ENCODE results near the gene FANCG. TPM values are rescaled to one million over a fixed set of nuclear protein-coding genes. Genes with fewer than 3 reads are reported as not detected.

FANCG gene
- total and polyA plus RNA-seq, 7 donors: 1.6 to 6.0 (median 4.2) TPM

DNA sequence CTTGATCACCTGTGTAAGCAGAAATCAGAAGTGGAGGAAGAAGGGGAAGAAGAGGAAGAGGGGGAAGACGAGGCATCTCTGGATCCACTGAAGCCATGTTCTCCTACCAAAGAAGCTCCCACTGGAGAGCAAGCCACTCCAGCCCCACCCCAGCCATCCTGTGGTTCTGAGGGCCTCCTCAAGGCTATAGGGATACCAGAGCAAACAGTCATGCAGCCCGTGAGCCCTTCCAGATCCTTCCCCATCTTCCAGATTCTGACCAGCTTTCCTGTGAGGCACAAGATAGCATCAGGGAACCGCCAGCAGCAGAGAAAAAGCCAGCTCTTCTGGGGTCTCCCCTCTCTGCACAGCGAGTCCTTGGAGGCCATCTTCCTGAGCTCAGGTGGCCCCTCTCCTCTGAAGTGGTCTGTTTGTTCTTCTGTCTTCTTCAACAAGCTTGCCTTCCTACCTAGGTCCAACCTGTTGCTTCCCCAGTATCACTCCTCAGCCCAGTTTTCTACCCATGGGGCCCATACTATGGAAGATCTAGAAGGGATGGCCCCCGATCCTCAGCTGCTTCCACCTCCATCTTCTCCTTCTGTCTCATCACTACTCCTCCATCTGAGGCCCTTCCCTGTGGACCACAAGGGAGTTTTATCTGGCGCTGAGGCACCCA lies 36.7 kb downstream of the FANCG start:
- TF ChIP-seq, protein P1, sequence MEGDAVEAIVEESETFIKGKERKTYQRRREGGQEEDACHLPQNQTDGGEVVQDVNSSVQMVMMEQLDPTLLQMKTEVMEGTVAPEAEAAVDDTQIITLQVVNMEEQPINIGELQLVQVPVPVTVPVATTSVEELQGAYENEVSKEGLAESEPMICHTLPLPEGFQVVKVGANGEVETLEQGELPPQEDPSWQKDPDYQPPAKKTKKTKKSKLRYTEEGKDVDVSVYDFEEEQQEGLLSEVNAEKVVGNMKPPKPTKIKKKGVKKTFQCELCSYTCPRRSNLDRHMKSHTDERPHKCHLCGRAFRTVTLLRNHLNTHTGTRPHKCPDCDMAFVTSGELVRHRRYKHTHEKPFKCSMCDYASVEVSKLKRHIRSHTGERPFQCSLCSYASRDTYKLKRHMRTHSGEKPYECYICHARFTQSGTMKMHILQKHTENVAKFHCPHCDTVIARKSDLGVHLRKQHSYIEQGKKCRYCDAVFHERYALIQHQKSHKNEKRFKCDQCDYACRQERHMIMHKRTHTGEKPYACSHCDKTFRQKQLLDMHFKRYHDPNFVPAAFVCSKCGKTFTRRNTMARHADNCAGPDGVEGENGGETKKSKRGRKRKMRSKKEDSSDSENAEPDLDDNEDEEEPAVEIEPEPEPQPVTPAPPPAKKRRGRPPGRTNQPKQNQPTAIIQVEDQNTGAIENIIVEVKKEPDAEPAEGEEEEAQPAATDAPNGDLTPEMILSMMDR (IDR thresholded peaks at IDR 0.05): no peak

DNA sequence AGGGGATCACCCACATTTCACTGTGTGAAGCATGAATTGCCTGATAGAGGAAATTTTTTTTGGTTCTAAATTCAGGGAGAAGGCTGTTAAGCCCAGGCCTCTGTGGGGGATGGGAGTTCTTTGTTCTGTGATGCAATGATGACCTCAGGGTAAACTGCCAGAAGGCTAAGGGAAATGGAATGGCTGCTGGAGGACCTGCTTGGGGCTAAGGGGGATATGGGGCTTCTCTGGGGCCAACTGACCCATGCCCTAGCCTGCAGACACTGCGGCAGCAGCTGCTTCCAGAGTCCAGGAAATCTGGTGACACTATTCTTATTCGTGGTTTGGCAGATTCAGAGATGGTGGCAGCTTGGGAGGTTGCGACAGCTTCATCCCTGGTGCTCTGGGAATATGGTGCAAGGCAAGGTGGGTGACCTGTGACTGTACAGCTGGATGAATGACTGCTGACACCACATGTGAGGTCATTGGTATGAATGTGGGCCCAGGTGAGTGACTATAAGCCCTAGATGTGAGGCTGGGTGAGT lies 37.6 kb downstream of the FANCG start:
- peak in 1 of 2 donors; percentile 30 for DNase-seq
- H3K4me3 ChIP-seq: no peak overlapping the region
- intact Hi-C loops (cut with DNase I): no loop called here
- ATAC-seq: peak; percentile 52 to 85 (median 68)
- H3K36me3 ChIP-seq (ENCODE audit: insufficient read depth in 1 of 2, low read depth in 1 of 2): peaks cover 7 to 90% of the 10 kb centered on the region in 2 donors
- no peaks in the 10 kb centered on the region for H3K27me3 ChIP-seq (ENCODE audit: insufficient read depth in 3 of 3, low read length in 2 of 3)
- WGBS, 3 donors: 79 to 95% (median 86%) methylated on average over 3 of the region's 3 CpGs
- no peak overlapping the region for H3K27ac ChIP-seq
- H3K4me1 ChIP-seq: no peaks in the 10 kb centered on the region
- H3K9me3 ChIP-seq: no peaks in the 10 kb centered on the region
- TF ChIP-seq, protein P1 (IDR thresholded peaks at IDR 0.05): no peak

More for the DNA sequence above, 36.7 kb downstream of the FANCG start:
- ATAC-seq: no peak
- Histone ChIP-seq H3K9me3 (no peaks in the 10 kb centered on the region), H3K4me3 (no peak overlapping the region), H3K4me1 (no peaks in the 10 kb centered on the region), H3K27ac (no peak overlapping the region), H3K36me3 (ENCODE audit: insufficient read depth in 1 of 2, low read depth in 1 of 2) (peaks cover 7 to 91% of the 10 kb centered on the region in 2 donors), H3K27me3 (ENCODE audit: insufficient read depth in 3 of 3, low read length in 2 of 3) (no peaks in the 10 kb centered on the region)
- WGBS, 3 donors: 91 to 92% (median 92%) methylated on average over 6 of the region's 6 CpGs
- DNase-seq: no peak
- intact Hi-C loops (cut with DNase I): no loop called here

DNA sequence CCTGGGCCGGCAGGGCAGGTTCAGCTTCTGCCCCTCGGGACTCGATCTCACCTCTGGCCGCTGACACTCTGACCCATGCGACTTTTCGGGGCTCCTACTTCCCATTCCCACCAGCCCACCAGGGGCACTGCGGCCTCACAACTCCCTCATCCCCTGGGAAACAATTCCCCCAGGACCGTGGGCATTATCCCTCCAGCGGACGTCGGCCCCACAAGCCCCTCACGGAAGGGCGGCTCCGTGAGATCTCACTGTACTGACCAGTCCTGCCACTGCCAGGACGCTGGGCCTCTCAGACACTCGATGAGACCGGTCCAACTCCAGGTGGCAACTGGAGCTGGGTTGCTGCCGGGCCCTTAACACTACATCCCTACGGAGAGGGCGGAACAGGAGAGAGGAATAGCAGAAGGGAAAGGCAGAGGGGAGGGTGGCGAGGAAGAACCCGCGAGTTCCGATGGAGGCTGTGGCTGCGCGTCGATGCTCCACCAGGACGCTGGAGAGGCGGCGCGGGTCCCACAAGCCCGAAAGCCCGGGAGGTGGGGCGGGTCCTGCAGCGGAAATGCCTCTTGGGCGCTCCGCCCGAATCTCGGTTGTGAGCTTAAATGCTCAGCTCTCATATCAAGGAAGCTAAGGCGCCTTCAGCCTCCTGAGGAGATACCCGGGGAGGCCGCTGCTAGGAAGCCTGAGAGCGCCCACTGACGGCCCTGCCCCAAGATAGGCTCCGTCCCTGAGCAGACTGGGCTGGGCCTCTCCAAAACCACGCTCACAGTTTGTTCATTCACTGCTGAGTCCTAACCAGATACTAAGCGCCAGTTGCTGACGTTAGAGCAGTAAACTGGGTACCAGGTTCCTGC lies 43.7 kb downstream of the FANCG start:
- ATAC-seq: peak; percentile 24 to 39 (median 28)
- WGBS, 3 donors: 47 to 54% (median 52%) methylated on average over 46 to 48 of the region's 48 CpGs
- no peak overlapping the region for H3K27ac ChIP-seq

DNA sequence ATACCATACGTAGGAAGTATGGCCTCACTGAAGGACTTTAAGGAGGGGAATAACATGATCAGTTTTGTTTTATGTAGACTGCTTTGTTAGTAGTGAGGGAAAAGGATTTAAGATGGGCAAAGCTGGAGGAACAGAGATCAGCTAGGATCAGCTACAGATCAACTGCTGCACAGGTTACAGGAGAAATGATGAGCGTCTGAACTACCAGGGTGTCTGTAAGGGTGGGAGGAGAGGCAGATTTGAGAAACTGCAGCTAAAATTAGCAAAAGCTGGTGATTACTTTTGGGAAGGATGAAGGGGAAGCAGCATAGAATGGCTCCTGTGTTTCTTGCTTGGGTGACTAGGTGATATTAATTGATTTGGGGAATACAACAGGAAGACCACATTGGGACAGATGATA lies 46.6 kb downstream of the FANCG start:
- 91 to 99% (median 92%) methylated on average over 2 of the region's 2 CpGs for WGBS, 3 donors
- Histone ChIP-seq H3K27ac (no peak overlapping the region), H3K4me3 (no peak overlapping the region), H3K9me3 (no peaks in the 10 kb centered on the region), H3K27me3 (ENCODE audit: insufficient read depth in 3 of 3, low read length in 2 of 3) (no peaks in the 10 kb centered on the region), H3K36me3 (ENCODE audit: insufficient read depth in 1 of 2, low read depth in 1 of 2) (peaks cover 4 to 86% of the 10 kb centered on the region in 2 donors), H3K4me1 (peaks cover 9% of the 10 kb centered on the region)
- TF ChIP-seq, protein P1 (IDR thresholded peaks at IDR 0.05): no peak
- DNase-seq: no peak
- no peak for ATAC-seq
- intact Hi-C loops (cut with DNase I): no loop called here

More for the DNA sequence above, 43.7 kb downstream of the FANCG start:
- Histone ChIP-seq H3K4me3 (peak overlapping the region; percentile 41), H3K4me1 (no peaks in the 10 kb centered on the region), H3K36me3 (ENCODE audit: insufficient read depth in 1 of 2, low read depth in 1 of 2) (peaks cover 6 to 88% of the 10 kb centered on the region in 2 donors), H3K27me3 (ENCODE audit: insufficient read depth in 3 of 3, low read length in 2 of 3) (no peaks in the 10 kb centered on the region), H3K9me3 (no peaks in the 10 kb centered on the region)
- peak; percentile 51 to 69 for DNase-seq
- intact Hi-C loops (cut with DNase I): no loop called here
- TF ChIP-seq, protein P1 (IDR thresholded peaks at IDR 0.05): no peak
